Measurements from ENCODE around the gene RNF114. TPM values are rescaled to one million over a fixed set of nuclear protein-coding genes. Genes with fewer than 3 reads are reported as not detected.

Gene RNF114
- polyA plus RNA-seq, 1 of the 3 experiments (the other 2 are of a cell fraction) = 55.0 TPM

DNA sequence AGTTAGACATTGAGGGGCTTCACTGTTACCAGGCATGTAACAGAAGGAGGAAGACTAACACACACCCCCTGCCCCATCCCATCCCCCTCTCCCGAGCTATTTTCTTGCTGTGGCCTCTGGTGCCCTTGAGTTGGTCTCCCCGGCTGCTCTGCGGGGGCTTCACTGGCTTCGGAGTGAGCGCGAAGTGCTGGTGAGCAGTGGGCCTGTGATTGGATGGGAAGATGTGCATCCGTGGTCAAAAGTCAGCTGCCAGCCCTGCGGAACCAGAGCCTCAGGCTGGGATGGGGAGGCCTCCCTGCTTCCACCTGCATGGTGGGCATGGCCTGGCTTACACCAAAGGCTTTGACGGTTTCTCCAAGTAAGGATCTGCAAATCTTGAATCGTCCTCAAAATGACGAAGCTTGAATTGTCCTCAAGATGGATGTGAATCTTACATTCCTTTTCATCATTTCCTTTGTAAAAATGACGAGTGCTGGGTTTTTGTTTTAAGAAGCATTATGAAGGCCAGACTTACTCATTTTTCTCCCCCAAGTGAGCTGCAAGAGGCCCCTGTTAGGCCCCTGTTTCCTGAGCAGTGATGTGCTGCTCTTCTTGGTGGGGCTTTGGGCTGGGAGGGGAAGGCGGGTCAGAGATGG lies 44.6 kb upstream of the RNF114 start:
- H3F3A ChIP-seq (replicated peaks; ENCODE audit: insufficient read depth) = peaks cover 5% of the 10 kb centered on the region
- TF ChIP-seq FOSL2 (IDR thresholded peaks at IDR 0.05; ENCODE audit: borderline replicate concordance, low read depth) = no peak
- no peak for TF ChIP-seq IRF3 (IDR thresholded peaks at IDR 0.05; ENCODE audit: low read depth, low read length)
- TF ChIP-seq SIN3A (IDR thresholded peaks at IDR 0.05; ENCODE audit: borderline replicate concordance, low read depth, low read length) = no peak
- H3K4me3 ChIP-seq (ENCODE audit: low read depth in 2 of 2, low read length in 1 of 2) = no peak overlapping the region
- no peak for DNase-seq
- 96% methylated on average over 13 of the region's 13 CpGs for WGBS (ENCODE audit: low lambda C conversion rate)
- no peaks in the 10 kb centered on the region for H3K79me2 ChIP-seq (ENCODE audit: insufficient read depth)
- H3K4me2 ChIP-seq = no peak overlapping the region
- no peak overlapping the region for H3K27ac ChIP-seq (ENCODE audit: low read depth in 2 of 2, low read length in 1 of 2)
- CTCF ChIA-PET = interaction anchor here (1.0 to 9.6 kb wide), 5 partner anchors 15 to 349 kb away, joined by 3 to 131 read pairs (median 5); no protein-coding TSS in a partner anchor
- no peak overlapping the region for H2AFZ ChIP-seq (ENCODE audit: low read depth)
- POLR2A ChIA-PET = interaction anchor here (1.3 kb wide), 1 partner anchor 79 kb away, joined by 3 read pairs; the partner anchor contains the start of gene SLC9A8
- H3K9me3 ChIP-seq = no peaks in the 10 kb centered on the region
- H3K4me1 ChIP-seq (ENCODE audit: control insufficient read depth in 1 of 2, insufficient read depth in 2 of 2, low read depth in 1 of 2, low read length in 1 of 2) = peaks cover 0 to 8% of the 10 kb centered on the region in 2 experiments; a peak in 1 of 4 replicates
- H3K9me2 ChIP-seq = no peaks in the 10 kb centered on the region
- 0 out of 2 replicates have a peak, but pooled peaks cover 5% of the 10 kb centered on the region for H4K20me1 ChIP-seq (ENCODE audit: insufficient read depth)
- H3K36me3 ChIP-seq (replicated peaks in 1 of 2; ENCODE audit: control insufficient read depth in 1 of 2, insufficient read depth in 2 of 2, low read length in 1 of 2) = peaks cover 0 to 5% of the 10 kb centered on the region in 2 experiments
- no peak overlapping the region for H3K9ac ChIP-seq
- no peaks in the 10 kb centered on the region for H3K27me3 ChIP-seq (ENCODE audit: insufficient read depth)

GRCh38 chr20:49892260-49892659 lies 43.9 kb upstream of the RNF114 start:
- CTCF ChIA-PET = interaction anchor here (1.1 to 9.6 kb wide), 6 partner anchors 14 to 350 kb away, joined by 3 to 131 read pairs (median 4); no protein-coding TSS in a partner anchor
- H3K27me3 ChIP-seq (ENCODE audit: insufficient read depth) = no peaks in the 10 kb centered on the region
- H3F3A ChIP-seq (replicated peaks; ENCODE audit: insufficient read depth) = peaks cover 5% of the 10 kb centered on the region
- peaks cover 0 to 4% of the 10 kb centered on the region in 2 experiments for H3K36me3 ChIP-seq (replicated peaks in 1 of 2; ENCODE audit: control insufficient read depth in 1 of 2, insufficient read depth in 2 of 2, low read length in 1 of 2)
- no peak overlapping the region for H2AFZ ChIP-seq (ENCODE audit: low read depth)
- no peak overlapping the region for H3K27ac ChIP-seq (ENCODE audit: low read depth in 2 of 2, low read length in 1 of 2)
- H3K9me3 ChIP-seq = no peaks in the 10 kb centered on the region
- POLR2A ChIA-PET = interaction anchor here (1.3 kb wide), 1 partner anchor 80 kb away, joined by 3 read pairs; the partner anchor contains the start of gene SLC9A8
- no peak overlapping the region for H3K4me3 ChIP-seq (ENCODE audit: low read depth in 2 of 2, low read length in 1 of 2)
- WGBS (ENCODE audit: low lambda C conversion rate) = 87% methylated on average over 4 of the region's 9 CpGs
- no peaks in the 10 kb centered on the region for H3K79me2 ChIP-seq (ENCODE audit: insufficient read depth)
- peaks cover 0 to 8% of the 10 kb centered on the region in 2 experiments; a peak in 1 of 4 replicates for H3K4me1 ChIP-seq (ENCODE audit: control insufficient read depth in 1 of 2, insufficient read depth in 2 of 2, low read depth in 1 of 2, low read length in 1 of 2)
- H3K9me2 ChIP-seq = no peaks in the 10 kb centered on the region
- H4K20me1 ChIP-seq (ENCODE audit: insufficient read depth) = 0 out of 2 replicates have a peak, but pooled peaks cover 5% of the 10 kb centered on the region
- TF ChIP-seq YY1 (IDR thresholded peaks at IDR 0.05; ENCODE audit: low read depth) (no peak), FOSL2 (IDR thresholded peaks at IDR 0.05; ENCODE audit: borderline replicate concordance, low read depth) (no peak), SMC3 (IDR thresholded peaks at IDR 0.05; ENCODE audit: low read depth, low read length) (no peak), EZH2phosphoT487 (IDR thresholded peaks at IDR 0.05; ENCODE audit: borderline replicate concordance, low read depth) (no peak), MAX (IDR thresholded peaks at IDR 0.05; ENCODE audit: low read depth) (no peak), REST (IDR thresholded peaks at IDR 0.05; ENCODE audit: low read depth, low read length) (no peak), ELF1 (IDR thresholded peaks at IDR 0.05) (no peak), TAF1 (IDR thresholded peaks at IDR 0.05; ENCODE audit: borderline replicate concordance, low read depth, low read length) (no peak), RAD21 (IDR thresholded peaks at IDR 0.05; ENCODE audit: low read length) (no peak), POLR2AphosphoS5 (IDR thresholded peaks at IDR 0.05; ENCODE audit: low read depth, low read length) (no peak), SIN3A (IDR thresholded peaks at IDR 0.05; ENCODE audit: borderline replicate concordance, low read depth, low read length) (no peak)
- TF ChIP-seq, protein P1, sequence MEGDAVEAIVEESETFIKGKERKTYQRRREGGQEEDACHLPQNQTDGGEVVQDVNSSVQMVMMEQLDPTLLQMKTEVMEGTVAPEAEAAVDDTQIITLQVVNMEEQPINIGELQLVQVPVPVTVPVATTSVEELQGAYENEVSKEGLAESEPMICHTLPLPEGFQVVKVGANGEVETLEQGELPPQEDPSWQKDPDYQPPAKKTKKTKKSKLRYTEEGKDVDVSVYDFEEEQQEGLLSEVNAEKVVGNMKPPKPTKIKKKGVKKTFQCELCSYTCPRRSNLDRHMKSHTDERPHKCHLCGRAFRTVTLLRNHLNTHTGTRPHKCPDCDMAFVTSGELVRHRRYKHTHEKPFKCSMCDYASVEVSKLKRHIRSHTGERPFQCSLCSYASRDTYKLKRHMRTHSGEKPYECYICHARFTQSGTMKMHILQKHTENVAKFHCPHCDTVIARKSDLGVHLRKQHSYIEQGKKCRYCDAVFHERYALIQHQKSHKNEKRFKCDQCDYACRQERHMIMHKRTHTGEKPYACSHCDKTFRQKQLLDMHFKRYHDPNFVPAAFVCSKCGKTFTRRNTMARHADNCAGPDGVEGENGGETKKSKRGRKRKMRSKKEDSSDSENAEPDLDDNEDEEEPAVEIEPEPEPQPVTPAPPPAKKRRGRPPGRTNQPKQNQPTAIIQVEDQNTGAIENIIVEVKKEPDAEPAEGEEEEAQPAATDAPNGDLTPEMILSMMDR (IDR thresholded peaks at IDR 0.05) = no peak
- H3K4me2 ChIP-seq = no peak overlapping the region
- no peak overlapping the region for H3K9ac ChIP-seq
- no peak for DNase-seq
